LNCAP (cell line): ENCODE results near the gene RSPRY1.

ENCODE experiments used
- TF ChIP-seq, protein P1 (sequence below): fragments of 450-650 bp; IDR thresholded peaks from 2 replicates; pipeline ENCODE4 v1.5.1; 2017; ENCODE audit warnings: mild to moderate bottlenecking

RSPRY1 gene

DNA sequence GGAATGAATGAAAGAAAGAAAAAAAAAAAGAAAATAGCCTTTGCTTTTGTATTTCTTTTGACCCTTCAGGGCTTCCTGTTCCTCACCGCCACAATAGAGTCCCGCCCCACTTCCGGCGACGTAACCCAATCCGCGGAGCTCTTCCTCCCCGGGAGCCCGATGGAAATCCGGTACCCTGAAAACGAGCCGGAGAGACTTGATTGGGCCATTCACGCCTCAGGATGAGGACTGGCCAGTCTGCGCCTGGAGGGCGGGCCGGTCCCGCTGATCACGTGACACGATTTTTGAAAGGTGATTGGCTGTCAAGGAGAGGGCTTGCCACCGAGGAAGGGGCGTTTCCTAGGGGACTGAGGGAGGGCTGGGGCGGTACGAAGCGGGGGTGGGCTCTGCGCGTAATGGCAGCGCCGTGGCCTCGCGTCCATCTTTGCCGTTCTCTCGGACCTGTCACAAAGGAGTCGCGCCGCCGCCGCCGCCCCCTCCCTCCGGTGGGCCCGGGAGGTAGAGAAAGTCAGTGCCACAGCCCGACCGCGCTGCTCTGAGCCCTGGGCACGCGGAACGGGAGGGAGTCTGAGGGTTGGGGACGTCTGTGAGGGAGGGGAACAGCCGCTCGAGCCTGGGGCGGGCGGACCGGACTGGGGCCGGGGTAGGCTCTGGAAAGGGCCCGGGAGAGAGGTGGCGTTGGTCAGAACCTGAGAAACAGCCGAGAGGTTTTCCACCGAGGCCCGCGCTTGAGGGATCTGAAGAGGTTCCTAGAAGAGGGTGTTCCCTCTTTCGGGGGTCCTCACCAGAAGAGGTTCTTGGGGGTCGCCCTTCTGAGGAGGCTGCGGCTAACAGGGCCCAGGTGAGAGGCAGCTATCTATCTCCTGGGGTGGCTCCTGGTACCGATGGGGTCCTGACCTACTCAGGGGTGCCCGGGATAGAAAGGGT lies at the start of gene RSPRY1, which contains the start of gene PSME3IP1:
Gene RSPRY1 (plus strand): TSS at position 385 of the 927 bp plus-strand sequence. CDS start 18,330 bp downstream, outside the sequence.
Gene PSME3IP1 (minus strand): TSS at position 95 of the 927 bp plus-strand sequence. CDS start 12,185 bp downstream, outside the sequence.
- TF ChIP-seq, protein P1, sequence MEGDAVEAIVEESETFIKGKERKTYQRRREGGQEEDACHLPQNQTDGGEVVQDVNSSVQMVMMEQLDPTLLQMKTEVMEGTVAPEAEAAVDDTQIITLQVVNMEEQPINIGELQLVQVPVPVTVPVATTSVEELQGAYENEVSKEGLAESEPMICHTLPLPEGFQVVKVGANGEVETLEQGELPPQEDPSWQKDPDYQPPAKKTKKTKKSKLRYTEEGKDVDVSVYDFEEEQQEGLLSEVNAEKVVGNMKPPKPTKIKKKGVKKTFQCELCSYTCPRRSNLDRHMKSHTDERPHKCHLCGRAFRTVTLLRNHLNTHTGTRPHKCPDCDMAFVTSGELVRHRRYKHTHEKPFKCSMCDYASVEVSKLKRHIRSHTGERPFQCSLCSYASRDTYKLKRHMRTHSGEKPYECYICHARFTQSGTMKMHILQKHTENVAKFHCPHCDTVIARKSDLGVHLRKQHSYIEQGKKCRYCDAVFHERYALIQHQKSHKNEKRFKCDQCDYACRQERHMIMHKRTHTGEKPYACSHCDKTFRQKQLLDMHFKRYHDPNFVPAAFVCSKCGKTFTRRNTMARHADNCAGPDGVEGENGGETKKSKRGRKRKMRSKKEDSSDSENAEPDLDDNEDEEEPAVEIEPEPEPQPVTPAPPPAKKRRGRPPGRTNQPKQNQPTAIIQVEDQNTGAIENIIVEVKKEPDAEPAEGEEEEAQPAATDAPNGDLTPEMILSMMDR = no peak

GRCh38 chr16:57137043-57137442 lies 49.1 kb upstream of the RSPRY1 start:
- TF ChIP-seq, protein P1 = no peak

GRCh38 chr16:57137566-57138273 lies 48.4 kb upstream of the RSPRY1 start:
- TF ChIP-seq, protein P1 = no peak

- TF ChIP-seq, protein P1 = no peak
These were observed 47.7 kb upstream of the RSPRY1 start for GRCh38 chr16:57138281-57138935.

DNA sequence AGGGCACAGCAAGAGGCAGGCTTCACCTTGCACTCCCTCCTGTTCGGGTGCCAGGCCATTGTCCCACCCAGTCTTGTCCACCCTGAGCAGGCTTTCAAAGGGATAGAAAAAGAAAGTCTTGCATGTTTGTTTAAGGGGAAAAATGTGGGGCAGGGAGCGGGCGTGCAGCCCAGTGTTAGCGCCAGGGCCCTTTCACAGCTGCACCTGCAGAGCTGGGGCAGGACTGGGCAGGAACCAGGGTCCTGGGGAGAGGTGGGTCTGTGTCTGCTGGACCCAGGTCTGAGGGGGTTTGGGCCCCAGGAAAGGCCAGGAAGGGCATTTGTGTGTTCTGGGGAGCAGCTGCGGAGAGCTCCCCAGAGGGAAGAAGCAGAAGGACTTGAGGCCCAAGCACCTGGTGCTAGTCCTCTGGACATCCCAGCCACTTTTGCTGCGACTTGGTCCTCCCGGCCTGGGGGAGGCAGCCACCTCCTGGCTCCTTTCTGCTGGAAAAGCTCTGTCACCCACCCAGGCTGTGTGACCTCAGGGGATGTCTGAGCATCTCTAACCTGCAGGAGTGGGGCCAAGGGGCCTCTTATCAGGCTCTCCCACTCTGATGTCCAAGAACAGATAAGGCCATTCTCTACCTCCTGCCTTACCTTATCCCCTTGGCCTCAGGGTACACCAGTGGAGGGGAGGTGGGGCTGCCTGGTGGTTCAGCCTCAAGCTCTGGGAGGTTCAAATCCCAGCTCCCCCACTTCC lies 45.0 kb upstream of the RSPRY1 start:
- TF ChIP-seq, protein P1 = no peak

DNA sequence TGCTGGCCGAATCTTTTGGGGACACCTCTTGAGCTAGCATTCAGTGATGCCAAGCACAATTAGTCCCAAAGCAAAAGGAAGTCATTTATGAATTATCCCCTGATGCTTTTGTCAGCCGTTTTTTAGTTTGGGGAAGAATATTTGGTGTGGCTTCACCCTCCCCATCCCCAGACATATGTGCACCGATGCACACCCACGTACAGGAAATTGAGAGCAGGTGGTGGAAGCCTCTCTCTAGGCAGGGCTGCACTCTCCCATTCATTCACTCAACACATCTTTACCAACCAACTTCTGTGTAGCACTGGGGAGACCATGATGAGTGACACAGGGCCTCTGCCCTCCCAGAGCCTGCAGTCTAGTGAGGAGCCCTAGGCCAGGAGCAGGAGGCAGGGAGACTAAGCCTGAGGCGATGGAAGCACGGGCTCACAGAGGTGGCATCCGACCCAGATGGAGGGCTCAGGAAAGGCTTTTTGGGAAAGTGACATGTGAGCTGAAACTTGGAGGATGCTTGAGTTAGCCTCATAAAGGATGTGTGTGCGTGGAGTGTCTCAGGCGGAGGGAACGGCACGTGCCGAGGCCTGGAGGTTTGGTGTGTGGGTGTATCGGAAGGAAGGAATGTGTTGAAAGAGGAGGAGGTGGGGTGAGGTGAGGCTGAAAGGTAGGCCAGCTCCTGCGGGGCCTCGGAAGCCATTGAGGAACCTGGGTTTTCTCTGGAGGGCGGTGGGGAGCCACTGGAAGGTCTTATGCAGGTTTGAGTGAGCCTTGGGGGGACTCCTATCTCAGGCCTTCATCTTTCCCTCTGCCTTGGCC lies 44.1 kb upstream of the RSPRY1 start:
- TF ChIP-seq, protein P1 = no peak
